NCI-H1930 (cell line): ENCODE data around the gene SYNGR2.
"Not testable (repeated sequence)": the region's sequence is repeated elsewhere in the genome, so short reads cannot be mapped to it uniquely, and the experiment has no call there.

Source experiments
- DNase-seq, 2 experiments: peaks; one replicate each; lab custom pipeline; 2025; lab: John Stamatoyannopoulos, UW

The SYNGR2 gene

DNA sequence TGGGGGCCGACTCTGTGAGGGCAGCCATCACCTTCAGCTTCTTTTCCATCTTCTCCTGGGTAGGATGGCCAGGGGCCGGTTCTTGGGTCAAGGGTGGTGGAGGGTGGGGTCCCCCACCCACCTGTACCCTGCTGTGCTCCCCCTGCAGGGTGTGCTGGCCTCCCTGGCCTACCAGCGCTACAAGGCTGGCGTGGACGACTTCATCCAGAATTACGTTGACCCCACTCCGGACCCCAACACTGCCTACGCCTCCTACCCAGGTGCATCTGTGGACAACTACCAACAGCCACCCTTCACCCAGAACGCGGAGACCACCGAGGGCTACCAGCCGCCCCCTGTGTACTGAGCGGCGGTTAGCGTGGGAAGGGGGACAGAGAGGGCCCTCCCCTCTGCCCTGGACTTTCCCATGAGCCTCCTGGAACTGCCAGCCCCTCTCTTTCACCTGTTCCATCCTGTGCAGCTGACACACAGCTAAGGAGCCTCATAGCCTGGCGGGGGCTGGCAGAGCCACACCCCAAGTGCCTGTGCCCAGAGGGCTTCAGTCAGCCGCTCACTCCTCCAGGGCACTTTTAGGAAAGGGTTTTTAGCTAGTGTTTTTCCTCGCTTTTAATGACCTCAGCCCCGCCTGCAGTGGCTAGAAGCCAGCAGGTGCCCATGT is 3.3 kb downstream of the SYNGR2 start:
- not testable (repeated sequence) for DNase-seq

DNA sequence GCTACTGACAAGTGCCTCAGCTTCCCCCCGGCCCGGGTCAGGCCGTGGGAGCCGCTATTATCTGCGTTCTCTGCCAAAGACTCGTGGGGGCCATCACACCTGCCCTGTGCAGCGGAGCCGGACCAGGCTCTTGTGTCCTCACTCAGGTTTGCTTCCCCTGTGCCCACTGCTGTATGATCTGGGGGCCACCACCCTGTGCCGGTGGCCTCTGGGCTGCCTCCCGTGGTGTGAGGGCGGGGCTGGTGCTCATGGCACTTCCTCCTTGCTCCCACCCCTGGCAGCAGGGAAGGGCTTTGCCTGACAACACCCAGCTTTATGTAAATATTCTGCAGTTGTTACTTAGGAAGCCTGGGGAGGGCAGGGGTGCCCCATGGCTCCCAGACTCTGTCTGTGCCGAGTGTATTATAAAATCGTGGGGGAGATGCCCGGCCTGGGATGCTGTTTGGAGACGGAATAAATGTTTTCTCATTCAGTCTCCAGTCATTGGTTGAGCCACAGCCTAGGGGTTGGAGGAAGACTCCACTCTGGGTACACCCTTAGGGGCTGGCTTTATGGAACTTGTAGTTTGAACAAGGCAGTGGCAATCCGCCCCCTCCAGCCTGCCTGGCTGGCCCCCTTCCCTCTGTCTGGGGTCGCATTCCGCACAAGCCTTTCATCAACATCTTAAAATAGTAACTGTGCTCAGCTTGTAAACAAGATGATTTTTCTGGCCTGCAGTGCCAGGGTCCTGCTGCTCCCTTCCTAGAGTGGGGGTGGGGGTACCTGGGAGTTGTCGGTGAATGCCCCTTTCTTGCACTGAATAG is 4.1 kb downstream of the SYNGR2 start:
- DNase-seq, result no peak

DNA sequence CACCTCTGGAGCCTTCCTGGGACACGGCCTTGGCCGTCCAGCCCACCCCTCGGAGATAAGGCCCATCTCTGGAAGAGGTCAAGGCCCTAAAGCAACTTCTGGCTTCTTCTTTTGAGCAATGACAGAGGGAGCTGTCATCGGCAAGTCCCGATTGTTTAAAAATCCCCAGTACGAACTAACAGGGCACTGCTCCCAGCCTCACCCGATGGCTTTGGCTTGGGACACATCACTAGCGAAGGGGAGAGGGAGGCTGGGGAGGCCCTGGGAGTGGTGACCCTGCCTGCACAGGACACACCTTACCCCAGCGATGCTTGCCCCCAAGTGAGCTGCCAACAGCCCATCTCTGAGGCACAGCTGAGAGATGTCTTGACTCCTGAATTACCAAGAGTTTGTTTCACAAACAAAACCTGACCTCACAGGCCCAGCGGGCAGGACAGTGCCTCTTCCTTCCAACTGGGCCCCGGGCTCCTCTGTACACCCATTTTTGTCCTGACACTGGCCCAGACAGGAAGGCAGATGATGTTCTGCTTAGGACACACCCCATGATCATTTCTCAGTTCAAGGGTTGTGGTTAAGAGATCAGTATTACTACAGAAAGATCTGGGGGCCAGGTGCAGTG is 4.8 kb downstream of the SYNGR2 start:
- DNase-seq, result no peak

DNA sequence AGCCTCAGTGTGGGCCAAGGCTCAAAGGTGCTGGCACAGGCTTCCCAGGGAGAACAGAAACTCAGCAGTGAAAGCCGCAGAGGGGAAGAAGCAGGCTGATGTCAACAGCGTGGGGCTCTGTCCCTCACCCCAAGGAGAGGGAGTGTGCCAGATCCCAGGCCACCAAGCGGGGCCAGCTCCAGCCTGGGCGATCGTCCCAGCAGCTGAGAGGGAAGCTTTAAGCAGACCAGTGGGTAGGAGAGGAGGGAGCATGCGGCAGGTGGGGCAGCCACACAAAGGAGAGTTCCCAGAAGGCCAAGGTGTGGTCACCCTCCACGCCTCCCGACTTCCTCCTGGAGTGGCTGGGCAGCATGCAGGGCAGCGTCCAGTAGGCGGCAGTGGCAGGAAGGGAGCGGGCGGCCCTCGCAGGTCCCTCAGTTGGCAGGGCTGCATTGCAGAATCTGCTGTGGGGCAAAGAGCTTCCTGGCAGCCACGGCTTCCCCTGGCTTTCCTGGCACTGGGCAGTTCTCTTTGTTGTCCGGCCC is 6.0 kb downstream of the SYNGR2 start:
- no peak for DNase-seq

DNA sequence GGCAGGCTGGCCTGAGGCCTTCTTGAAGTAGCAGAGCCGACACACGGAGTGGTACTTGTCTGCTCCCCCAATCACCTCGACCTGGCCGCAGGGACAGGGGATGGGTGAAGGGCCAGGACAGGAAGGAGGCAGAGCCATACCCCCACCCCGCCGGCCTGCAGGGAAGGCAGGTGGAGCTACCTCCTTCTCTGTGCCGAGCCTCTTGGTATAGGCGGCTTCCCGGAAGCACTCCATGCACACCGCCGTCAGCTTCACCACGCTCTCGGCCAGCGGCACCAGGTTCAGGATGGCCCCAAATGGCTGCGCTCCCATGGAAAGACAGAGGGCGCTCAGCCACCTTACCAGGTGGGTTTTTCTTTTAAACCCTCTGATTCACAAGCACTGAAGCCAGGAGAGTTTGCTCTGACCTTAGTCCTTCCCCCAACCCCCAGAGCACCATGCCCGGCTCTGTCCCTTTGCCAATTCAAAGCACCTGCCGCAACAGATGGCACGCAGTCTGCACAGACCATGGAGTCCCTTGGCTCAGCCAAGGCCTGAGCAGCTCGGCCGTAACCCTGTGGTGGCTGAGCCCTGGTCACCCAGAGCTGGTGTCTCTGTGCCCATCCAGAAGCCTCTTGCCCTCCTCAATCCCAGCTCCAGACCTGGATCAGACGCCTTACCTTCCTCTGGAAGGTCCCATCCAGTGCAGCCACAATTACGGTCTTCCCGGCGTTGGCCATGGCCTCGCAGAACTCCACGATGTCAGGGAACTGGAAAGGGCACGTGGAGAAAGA is 6.7 kb downstream of the SYNGR2 start:
- DNase-seq, result no peak

DNA sequence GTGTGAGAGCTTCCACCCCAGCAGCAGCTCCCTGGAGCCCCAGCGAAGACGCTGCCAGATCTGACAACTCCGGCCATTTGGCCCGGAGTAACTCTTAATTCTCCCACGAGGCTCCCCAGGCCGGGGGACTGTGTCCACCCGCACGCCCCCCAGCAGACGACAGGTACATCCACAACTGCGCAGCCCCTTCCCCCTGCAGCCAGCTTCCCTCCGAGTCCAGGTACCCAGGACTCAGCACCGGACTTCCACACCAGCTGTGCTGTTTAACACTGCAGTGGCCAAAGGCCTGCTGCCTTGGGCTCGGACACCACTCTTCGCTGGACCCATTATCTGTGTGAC is 7.2 kb downstream of the SYNGR2 start:
- DNase-seq, result no peak

DNA sequence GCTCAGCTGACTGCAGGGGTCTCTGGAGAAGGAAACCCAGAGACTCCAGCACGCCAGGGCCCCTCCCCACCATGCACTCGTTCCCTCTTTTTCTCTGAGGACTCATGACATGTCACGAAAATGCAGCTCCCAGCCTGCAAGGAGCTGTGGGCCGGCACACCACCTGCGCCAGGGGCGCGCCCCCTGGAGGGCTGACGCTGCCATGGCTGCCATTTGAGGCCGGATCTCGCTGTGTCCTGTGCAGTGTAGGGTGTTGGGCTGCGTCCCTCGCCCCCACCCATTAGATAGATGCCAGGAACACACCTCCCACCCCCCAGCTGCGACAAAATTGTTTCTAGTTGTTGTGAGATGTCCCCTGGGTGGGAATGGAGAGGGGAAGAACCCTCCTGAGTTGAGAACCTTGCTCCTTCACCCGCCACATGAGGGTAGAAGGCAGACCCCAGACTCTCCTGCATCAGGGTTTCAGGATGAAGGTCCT is 8.2 kb downstream of the SYNGR2 start:
- peak; percentile 37 to 60 for DNase-seq

DNA sequence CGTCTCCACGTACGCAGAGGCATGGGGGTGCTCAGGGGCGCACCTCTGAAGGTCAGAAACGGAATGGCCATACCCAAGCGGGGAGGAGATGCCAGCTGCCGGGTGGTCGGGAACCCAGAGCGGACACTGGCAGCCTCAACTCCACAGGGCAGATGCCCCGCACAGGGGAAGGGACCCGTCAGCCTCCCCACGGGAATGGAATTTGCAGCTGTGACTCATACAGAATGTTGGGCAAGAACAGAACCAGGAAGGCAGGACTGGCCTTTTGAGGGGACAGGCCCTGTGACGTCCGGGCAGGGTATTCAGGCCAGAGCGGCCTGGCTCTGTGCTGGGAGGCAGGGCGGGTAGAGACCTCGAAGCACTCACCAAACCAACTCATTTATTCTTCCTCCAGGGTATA is 11.0 kb downstream of the SYNGR2 start:
- DNase-seq, result no peak

DNA sequence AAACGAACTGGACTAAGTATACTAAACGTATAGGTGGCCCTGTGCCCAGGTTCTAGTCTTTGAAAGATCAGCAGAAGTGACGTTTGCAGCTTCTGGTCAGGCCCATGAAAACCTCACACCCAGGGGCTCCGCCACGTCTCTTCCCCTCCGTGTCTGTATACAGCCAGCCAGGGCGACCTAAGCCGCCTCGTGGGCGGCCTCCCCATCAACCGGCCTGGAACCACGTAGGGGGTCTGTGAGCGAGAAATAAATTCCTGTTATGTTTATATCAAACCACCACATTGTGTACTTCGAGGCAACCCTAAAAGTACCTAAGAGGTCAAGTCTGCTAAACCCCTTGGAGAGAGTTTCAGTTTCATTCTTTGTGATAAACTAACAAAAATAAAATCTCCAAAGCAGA is 11.7 kb downstream of the SYNGR2 start:
- DNase-seq, result no peak

DNA sequence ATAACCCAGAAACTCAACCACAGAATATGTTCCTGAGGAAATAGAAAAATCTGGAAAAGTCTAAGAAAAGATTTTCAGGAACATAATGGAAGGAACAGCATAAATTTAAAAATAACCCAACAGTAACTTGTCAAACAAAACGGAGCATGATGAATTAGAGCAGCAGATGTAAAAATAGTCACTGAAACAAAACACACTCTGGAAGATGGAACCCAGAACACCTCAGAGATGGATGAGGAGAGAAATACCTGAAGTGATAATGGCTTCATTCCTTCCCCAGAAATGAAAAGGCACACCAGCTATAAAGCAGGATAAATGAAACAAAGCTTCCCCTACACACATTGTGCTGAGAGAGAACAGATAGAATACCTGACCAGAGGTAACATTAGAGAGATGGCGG is 12.1 kb downstream of the SYNGR2 start:
- no peak for DNase-seq

DNA sequence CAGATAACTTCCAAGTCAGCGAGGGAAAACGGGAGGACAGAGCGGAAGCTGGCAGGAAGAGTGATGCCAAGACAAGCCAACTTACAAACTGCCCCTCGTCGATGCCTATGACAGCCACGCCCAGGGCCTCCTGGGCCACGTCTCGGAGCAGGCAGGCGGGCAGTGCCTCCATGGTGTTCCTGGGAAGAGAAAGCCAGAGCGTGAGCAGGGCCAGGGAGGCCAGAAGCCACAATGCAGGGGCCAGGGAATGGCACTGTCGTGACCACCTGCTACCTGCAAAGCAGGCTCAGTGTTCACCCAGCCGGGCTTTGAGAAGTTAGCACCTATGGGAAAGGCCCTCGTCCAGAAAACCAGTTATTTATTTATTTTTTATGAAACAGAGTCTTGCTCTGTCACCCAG is 14.1 kb downstream of the SYNGR2 start:
- no peak for DNase-seq

DNA sequence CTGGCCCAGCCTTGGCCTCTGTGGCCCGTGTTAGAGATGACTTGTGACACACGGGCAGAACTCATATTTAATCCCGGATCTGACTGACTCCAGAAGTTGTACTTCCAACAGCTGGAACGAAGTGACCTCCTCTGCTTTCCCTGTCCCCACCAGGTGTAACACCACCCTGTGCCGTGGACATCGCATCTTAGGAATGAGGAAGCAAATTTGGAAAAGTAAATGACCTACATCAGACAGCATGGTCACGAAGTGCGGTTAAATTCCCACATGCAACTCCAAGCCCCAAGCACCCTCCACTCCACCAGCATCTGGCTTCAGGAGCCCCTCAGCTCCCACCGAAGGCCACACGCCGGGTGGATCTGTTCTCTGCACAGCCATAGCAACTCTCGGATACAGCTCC is 15.5 kb downstream of the SYNGR2 start:
- DNase-seq, result no peak

DNA sequence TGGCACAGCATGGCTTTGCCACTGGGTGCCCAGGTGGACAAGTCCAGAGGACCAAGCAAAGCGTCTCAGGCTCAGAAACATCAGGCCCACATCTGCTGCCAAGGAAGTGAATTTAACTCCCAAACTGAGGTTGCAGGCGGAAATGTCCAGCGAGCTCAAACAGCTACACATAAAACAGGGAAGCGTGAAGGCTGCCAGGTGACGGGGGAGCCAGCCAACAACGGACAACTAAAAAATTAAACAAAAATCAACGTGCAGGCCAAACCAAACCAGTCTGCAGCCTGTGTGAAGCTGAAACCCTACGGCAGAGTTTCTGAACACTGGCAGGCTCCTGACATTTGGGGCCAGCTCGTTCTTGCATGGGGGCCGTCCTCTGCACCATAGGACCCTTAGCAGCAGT is 16.0 kb downstream of the SYNGR2 start:
- DNase-seq, result no peak

DNA sequence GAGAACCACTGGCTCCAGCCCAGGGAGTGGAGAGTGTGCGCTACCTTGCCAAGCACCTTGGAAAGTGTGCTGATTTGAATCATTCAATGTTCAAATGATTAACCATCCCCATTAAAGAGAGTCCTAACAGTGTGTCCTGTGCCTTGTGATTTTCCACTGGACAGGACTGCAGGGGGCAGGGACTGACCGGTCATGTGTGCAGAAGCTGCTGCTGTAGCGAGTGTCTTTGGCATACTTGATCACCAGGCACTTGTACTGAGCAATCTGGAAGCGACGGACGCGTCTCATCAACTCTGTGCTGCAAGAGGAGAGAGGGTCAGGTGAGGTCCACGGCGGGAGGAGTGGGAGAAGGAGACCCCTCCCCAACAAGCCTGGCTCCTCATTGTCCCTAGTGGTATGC is 16.5 kb downstream of the SYNGR2 start:
- DNase-seq, result no peak

DNA sequence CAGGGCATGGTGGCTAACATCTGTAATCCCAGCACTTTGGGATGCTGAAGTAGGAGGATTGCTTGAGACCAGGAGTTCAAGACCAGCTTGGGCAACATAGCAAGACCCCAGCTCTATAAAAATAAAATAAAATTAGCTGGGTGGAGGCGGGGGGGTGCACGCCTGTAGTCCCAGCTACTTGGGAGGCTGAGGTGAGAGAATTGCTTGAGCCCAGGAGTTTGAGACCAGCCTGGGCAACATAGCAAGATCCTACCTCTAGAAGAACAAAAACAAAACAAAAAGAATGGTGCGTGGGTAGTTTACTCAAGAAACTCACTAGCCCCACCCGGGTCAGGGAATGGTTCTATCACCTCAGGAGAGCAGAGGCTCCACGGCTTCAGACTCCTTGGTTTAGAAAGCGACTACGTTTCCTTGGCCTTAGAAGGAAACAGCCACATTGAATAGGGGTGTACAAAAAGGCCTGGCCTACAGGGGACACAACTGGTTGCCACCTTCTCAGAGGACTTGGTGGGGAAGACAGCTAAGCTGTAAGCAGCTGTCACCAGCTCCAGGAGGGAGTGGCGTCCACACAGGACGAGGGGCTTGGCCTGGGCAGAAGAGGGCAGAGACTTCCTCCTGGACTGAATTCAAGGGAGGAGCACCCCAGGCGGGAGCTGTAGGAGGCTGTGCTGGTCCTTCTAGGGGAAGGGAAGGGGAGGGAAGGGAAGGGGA is 17.8 kb downstream of the SYNGR2 start:
- no peak for DNase-seq

DNA sequence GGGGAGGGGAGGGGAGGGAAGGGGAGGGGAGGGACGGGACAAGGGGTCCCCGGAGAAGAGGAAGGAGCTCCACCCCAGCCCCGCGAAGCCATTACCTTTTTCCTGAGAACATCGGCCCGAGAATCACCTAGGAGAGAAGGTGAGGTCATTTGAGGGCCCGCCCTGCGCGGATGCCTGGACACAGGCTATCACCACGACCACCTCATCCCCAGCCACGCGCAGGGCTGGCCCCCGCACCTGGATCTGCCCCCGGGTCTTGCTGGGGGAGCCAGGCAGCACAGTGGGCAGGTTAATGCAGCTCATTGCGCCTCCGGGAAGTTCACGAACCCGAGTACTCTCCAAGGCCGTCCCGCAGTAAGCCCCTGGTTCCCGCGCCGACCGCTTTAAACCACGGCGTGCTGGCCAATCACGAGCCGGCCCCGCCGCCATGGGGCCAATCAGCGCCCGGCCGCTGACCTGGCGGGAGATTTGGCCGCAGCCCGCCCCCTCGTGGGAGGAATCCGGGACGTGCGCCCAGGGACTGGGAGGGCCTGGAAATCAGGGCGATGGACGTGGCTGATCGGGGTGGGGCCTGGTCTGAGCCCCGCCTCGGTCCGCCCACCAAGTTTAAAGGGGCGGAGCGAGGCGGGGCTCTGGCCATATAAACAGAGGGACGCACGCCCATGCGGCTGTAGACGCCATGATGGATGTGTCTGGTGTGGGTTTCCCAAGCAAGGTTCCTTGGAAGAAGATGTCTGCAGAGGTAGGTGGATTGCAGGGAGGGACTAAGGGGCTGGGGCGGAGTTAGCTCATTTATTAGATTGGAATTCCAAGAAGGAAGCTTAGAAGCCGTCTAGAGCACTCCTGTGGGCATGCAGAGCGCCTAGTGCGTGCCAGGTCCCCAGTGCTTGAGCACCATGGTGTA is 18.6 kb downstream of the SYNGR2 start, which contains the start of the genes AFMID and TK1:
AFMID (plus strand) TSS at position 671 of the 904 bp plus-strand sequence; CDS start at position 680, 9 bp downstream.
TK1 (minus strand) TSS at position 361 of the 904 bp plus-strand sequence; CDS start at position 303, 58 bp downstream.
- peak; percentile 96 to 99 for DNase-seq

DNA sequence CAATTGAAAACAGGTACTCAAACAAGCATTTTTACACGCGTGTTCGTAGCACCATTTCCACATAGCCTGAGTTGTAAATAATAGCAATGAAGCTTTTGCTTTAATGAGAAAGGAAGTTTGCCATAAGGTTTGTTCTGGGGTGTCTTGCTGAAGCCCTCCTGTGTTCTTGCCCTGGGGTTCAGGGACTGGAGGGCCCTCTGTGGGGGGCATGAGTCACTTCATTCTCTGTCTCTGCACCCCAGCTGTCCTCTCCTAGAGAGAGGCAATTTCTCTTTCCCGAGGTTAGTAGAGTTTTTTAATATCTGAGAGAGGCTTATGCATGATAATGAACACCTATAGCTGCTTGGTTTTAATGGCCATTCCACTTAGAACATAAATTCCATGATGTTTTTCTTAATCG is 28.3 kb downstream of the SYNGR2 start:
- DNase-seq, result no peak

DNA sequence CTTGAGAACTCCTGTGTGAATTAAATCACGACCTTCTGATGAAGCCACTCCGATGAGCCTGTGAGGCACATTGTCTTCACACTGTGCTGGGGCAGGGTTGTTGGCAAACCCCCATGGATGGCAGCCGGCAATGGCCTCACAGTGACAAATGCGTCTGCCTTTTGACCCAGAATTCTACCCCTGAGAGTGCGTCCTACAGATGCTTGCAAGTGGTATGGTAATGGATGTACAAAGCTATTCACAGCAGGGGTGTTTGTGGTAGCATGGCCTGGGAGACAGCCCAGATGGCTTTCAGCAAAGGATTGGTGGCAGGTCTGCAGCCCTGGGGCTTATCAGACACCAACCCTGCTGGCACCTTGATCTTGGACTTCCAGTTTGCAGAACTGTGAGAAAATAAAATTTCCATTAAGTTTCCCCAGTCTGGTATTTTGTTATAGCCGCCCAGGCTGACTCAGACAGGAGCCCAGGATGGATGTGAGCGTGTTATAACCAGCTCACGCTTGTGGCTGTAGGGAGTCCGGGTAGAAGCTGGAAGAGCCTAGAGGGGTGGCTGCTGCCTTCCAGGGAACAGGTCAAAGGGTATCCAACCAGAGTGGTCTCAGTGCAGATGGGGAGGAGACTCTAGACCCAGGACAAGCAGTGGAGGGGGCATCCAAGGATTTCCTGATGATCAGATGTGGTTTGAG is 28.9 kb downstream of the SYNGR2 start:
- DNase-seq, result no peak

DNA sequence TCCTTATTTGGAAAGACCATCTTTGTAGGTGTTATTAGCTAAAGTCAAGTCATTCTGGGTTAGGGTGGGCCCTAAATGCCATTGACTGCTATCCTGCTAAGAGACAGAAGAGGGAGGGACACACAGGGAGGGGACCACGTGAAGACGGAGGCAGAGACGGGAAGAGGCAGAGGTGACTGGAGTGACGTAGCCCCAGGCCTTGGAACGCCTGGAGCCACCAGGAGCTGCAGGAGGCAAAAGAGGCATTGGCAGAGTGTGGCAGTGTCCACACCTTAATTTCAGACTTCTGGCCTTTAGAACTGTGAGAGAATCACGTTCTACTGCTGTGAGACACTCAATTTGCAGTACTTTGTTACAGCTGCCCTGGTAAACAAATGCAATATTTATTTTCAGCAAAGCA is 32.1 kb downstream of the SYNGR2 start:
- no peak for DNase-seq

DNA sequence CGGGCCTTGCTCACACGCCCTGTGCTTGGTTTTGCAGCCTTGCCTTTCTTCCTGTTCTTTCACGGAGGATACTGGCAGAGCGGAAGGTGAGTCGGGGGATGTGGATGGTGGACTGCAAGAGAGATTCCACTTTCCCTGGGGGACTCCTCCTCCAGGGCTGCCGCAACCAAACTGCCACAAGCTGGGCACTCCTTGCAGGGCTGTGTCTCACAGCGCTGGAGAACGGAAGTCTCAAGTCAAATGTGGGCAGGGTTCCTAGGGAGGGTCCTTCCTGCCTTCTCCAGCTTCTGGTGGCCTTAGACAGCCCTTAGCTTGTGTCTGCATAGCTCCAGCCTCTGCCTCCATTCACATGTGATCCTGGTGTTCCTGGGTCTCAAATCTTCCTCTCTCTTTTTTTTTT is 34.3 kb downstream of the SYNGR2 start:
- DNase-seq, result no peak
